ENCODE data around the gene ANP32B.

GRCh38 chr9:97959585-97959984 lies 23.6 kb upstream of the ANP32B start:
- no peak for TF ChIP-seq CTCF (IDR thresholded peaks at IDR 0.05)
- no peak for TF ChIP-seq POLR2A (IDR thresholded peaks at IDR 0.05)
- TF ChIP-seq POLR2AphosphoS5 (IDR thresholded peaks at IDR 0.05) = no peak
- TF ChIP-seq EP300 (IDR thresholded peaks at IDR 0.05) = no peak

All from sigmoid colon (tissue), 4 donors.